ENCODE results near the gene RPS6KA3.

RPS6KA3 gene

DNA sequence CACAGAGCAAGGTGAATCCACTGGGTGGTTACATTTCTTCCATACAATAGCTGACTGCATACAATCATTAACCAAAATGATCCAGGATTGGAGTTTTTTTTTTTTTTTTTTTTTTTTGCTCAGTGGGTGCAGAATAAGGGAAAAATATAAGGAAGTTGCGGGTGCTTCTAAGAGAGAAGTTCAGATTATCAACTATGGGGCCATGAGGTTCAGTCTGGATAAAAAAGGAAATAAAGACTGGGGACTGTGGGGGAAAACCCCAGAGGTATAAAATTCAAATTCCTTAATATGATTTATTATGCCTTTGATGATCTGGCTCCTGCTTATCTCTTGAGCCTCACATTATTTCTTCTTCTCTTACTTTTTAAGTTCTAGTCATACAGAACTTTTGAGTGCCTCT lies 119.1 kb downstream of the RPS6KA3 start:
- DNase-seq (ENCODE audit: low read depth) = no peak
- in situ Hi-C loops (cut with HindIII; ENCODE audit: low sequenced_read_pairs) = no loop called here
- TF ChIP-seq, protein P1, sequence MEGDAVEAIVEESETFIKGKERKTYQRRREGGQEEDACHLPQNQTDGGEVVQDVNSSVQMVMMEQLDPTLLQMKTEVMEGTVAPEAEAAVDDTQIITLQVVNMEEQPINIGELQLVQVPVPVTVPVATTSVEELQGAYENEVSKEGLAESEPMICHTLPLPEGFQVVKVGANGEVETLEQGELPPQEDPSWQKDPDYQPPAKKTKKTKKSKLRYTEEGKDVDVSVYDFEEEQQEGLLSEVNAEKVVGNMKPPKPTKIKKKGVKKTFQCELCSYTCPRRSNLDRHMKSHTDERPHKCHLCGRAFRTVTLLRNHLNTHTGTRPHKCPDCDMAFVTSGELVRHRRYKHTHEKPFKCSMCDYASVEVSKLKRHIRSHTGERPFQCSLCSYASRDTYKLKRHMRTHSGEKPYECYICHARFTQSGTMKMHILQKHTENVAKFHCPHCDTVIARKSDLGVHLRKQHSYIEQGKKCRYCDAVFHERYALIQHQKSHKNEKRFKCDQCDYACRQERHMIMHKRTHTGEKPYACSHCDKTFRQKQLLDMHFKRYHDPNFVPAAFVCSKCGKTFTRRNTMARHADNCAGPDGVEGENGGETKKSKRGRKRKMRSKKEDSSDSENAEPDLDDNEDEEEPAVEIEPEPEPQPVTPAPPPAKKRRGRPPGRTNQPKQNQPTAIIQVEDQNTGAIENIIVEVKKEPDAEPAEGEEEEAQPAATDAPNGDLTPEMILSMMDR (IDR thresholded peaks at IDR 0.05; ENCODE audit: low read depth, low read length, missing control alignments) = no peak
- H3K4me3 ChIP-seq (ENCODE audit: low read depth, low read length) = no peak overlapping the region

DNA sequence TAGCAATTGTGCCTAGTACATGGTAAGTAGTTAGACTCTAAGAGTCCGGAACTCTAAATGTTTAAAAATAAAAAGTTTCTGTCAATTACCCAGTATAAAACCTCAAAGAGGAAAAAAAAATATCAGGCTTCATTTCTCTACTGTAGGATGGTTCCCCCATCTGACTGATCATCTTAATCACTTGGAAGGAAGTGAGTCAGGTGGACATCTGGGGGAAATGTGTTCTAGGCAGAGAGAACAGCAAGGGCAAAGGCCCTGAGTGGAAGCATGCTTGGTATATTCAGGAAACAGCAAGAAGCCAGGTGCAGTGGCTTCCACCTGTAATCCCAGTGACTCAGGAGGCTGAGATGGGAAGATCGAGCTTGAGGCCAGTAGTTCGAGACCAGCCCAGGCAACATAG lies 122.2 kb downstream of the RPS6KA3 start:
- no peak for DNase-seq (ENCODE audit: low read depth)
- no peak overlapping the region for H3K4me3 ChIP-seq (ENCODE audit: low read depth, low read length)
- in situ Hi-C loops (cut with HindIII; ENCODE audit: low sequenced_read_pairs) = no loop called here
- TF ChIP-seq, protein P1 (IDR thresholded peaks at IDR 0.05; ENCODE audit: low read depth, low read length, missing control alignments) = no peak

DNA sequence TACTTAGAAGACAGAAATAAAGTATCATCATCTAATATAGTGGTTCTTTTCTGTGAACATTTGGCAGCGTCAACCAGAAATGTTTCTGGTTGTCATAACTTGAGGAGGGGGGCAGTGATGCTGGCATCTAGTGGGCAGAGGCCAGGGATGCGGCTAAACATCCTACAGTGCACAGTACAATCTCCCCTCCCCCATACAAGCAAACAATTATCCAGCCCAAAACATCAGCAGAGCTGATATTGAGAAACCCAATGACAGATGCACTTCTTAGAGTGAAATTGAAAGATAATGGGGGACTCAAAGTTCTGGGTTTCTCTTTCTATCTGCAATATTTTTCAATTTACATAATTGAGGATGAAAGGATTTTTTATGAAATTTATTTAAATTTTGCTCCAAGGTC lies 123.1 kb downstream of the RPS6KA3 start:
- TF ChIP-seq, protein P1 (IDR thresholded peaks at IDR 0.05; ENCODE audit: low read depth, low read length, missing control alignments) = no peak
- no peak for DNase-seq (ENCODE audit: low read depth)
- H3K4me3 ChIP-seq (ENCODE audit: low read depth, low read length) = no peak overlapping the region
- in situ Hi-C loops (cut with HindIII; ENCODE audit: low sequenced_read_pairs) = no loop called here

DNA sequence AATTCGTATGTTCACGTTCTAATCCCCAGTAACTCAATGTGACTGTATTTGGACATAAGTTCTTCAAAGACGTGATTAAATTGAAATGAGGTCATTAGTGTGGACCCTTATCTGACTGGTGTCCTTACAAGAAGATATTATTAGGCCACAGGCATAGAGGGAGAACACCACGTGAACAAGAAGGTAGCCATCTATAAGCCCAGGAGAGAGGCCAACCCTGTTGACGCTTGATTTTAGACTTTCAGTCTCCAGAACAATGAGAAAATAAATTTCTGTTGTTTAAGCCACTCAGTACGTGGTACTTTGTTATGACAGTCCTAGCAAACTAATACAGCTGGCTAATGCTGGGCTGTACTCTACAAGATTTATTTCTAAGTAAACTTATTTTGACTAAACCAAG lies 123.6 kb downstream of the RPS6KA3 start:
- DNase-seq (ENCODE audit: low read depth) = no peak
- TF ChIP-seq, protein P1 (IDR thresholded peaks at IDR 0.05; ENCODE audit: low read depth, low read length, missing control alignments) = no peak
- in situ Hi-C loops (cut with HindIII; ENCODE audit: low sequenced_read_pairs) = no loop called here
- no peak overlapping the region for H3K4me3 ChIP-seq (ENCODE audit: low read depth, low read length)

DNA sequence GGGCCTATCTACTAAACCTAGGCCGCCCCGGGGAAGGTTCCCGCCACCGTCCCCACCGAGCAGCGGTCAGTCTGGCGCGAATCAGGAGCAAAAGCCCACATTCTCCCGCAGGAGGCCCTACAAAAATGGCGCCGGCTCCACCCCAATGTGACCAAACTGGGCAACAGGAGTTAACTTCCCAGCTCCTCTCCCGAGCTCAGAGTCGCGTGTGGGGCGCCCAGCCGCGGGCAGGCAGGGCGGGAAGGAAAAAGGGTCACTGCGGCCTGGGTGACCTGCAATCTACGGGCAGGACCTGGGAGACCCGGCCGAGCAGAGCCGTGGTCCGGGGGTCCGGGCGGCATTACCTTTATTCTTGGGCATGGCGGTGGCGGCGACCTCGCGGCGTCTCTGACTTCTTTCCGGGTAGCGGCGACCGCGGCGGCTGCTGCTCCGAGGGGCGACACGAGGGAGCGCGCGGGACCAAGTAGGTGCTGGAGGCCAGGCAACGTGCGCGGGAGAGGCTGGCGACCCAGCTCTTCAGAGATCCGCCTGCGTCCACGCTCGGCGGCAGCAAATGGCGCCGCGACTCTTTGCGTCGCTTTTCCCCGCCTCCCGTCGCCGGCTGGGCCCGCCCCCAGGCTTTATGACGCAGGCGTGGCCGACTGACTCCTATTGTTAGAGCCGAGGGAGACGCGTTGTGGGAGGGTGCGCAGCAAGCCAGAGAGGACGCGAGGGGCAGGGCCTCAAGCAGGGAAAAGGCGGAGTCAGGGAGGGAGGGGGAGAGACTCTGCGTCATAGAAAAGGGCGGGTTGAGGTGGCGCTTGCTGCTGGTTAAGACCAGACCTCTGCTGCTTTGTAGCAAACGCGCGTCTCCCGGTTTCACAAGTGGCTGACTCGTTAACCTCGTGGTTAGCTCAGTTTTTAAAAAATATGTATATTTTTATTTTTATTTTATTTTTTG lies 125.2 kb downstream of the RPS6KA3 start, which contains the start of gene EIF1AX:
EIF1AX (minus strand) TSS at position 558 of the 940 bp plus-strand sequence; CDS start at position 360, 198 bp downstream.
- peak; percentile 97 for DNase-seq (ENCODE audit: low read depth)
- peak within 1 kb of the TSS; percentile 92 for H3K4me3 ChIP-seq (ENCODE audit: low read depth, low read length)
- in situ Hi-C loops (cut with HindIII; ENCODE audit: low sequenced_read_pairs) = no loop called here
- TF ChIP-seq, protein P1 (IDR thresholded peaks at IDR 0.05; ENCODE audit: low read depth, low read length, missing control alignments) = no peak

DNA sequence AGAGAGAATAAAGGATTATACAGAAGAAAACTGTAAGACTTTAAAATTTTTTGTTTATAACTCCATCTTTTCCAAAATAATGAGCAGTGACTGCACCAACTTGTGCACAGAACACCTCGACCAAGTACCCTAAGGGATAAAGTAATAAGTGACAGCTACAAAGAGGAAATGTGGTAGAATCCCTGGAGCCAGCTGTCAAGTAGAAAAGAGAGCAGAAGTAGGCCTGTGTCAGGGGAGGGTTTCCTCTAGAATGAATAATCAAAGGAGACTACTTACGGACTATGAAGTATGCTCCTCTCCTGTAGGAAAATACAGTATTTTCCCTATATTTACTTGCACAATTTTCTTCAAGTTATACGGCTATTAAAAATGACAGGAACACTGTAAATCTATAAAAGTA lies 126.3 kb downstream of the RPS6KA3 start:
- H3K4me3 ChIP-seq (ENCODE audit: low read depth, low read length) = peak overlapping the region; percentile 92
- TF ChIP-seq, protein P1 (IDR thresholded peaks at IDR 0.05; ENCODE audit: low read depth, low read length, missing control alignments) = no peak
- in situ Hi-C loops (cut with HindIII; ENCODE audit: low sequenced_read_pairs) = no loop called here
- no peak for DNase-seq (ENCODE audit: low read depth)
